WTC11 (cell line): ENCODE results near the gene TNIK. TPM values are rescaled to one million over a fixed set of nuclear protein-coding genes. Genes with fewer than 3 reads are reported as not detected.

Experiments
- ATAC-seq: fragments of 200-7000 bp; cut with Tn5 transposase; 2 replicates; pipeline ENCODE4 v1.10.0; 2021; ENCODE audit warnings: mild to moderate bottlenecking, moderate library complexity
- CTCF ChIA-PET: fragments of 300-600 bp; sonication (Branson Sonifier 250); formaldehyde crosslinking; loops from one replicate; lab custom pipeline; 2021; ENCODE audit warnings: antibody characterized with exemption; lab: Charles Lee
- POLR2A ChIA-PET: fragments of 350-600 bp; sonication (Branson Sonifier 250); formaldehyde crosslinking; loops from one replicate; lab custom pipeline; 2021; ENCODE audit warnings: antibody characterized with exemption; lab: Charles Lee
- DNase-seq: peaks from one replicate; pipeline ENCODE4 v3.0.0; 2021; ENCODE audit warnings: low spot score
- H3K27ac Mint-ChIP-seq: 2 replicates; pipeline ENCODE4 v1.8.0; 2021; ENCODE audit warnings: mixed read lengths
- H3K27me3 Mint-ChIP-seq: 2 replicates; pipeline ENCODE4 v1.8.0; 2021; ENCODE audit warnings: low read depth, mild to moderate bottlenecking, moderate library complexity, mixed read lengths
- H3K36me3 Mint-ChIP-seq: 2 replicates; pipeline ENCODE4 v1.8.0; 2021; ENCODE audit warnings: mixed read lengths
- H3K4me1 Mint-ChIP-seq: 2 replicates; pipeline ENCODE4 v1.8.0; 2022; ENCODE audit warnings: mixed read lengths
- H3K4me3 Mint-ChIP-seq: 2 replicates; pipeline ENCODE4 v1.8.0; 2021; ENCODE audit warnings: mild to moderate bottlenecking, moderate library complexity, mixed read lengths
- H3K9me3 Mint-ChIP-seq: 2 replicates; pipeline ENCODE4 v1.8.0; 2021; ENCODE audit warnings: mixed read lengths
- ATF1 ChIP-seq: sonication (generic); formaldehyde crosslinking; IDR thresholded peaks from 2 replicates; pipeline ENCODE4 v1.8.1; 2023; ENCODE audit warnings: mild to moderate bottlenecking, moderate library complexity, missing genetic modification reagents
- E2F4 ChIP-seq: sonication (generic); formaldehyde crosslinking; IDR thresholded peaks from 2 replicates; pipeline ENCODE4 v1.8.1; 2022; ENCODE audit warnings: low read depth, mild to moderate bottlenecking, moderate library complexity, missing genetic modification reagents, borderline replicate concordance
- EMX1 ChIP-seq: fragments of 250-450 bp; sonication (Bioruptor Pico); IDR thresholded peaks from 2 replicates; pipeline ENCODE4 v1.8.0; 2021; ENCODE audit warnings: mild to moderate bottlenecking
- ETV6 ChIP-seq: sonication (generic); formaldehyde crosslinking; IDR thresholded peaks from 2 replicates; pipeline ENCODE4 v1.8.1; 2022; ENCODE audit warnings: mild to moderate bottlenecking, missing genetic modification reagents
- GABPB1 ChIP-seq: sonication (generic); formaldehyde crosslinking; IDR thresholded peaks from 2 replicates; pipeline ENCODE4 v1.8.1; 2023; ENCODE audit warnings: mild to moderate bottlenecking, missing genetic modification reagents
- HMGA2 ChIP-seq: fragments of 250-450 bp; sonication (Bioruptor Pico); IDR thresholded peaks from 2 replicates; pipeline ENCODE4 v1.4.0; 2021; ENCODE audit warnings: mild to moderate bottlenecking, moderate library complexity
- JAZF1 ChIP-seq: fragments of 250-450 bp; sonication (Bioruptor Pico); IDR thresholded peaks from 2 replicates; pipeline ENCODE4 v1.9.0; 2021; ENCODE audit warnings: moderate library complexity, mild to moderate bottlenecking, inconsistent platforms
- JUN ChIP-seq: sonication (generic); formaldehyde crosslinking; IDR thresholded peaks from 2 replicates; pipeline ENCODE4 v1.8.0; 2023; ENCODE audit warnings: mild to moderate bottlenecking, missing genetic modification reagents
- NR3C1 ChIP-seq: sonication (generic); formaldehyde crosslinking; conservative IDR thresholded peaks from 2 replicates; pipeline ENCODE4 v1.8.1; 2023; ENCODE audit warnings: low read depth, mild to moderate bottlenecking, missing genetic modification reagents
- PRRX2 ChIP-seq: fragments of 250-450 bp; sonication (Bioruptor Pico); IDR thresholded peaks from 2 replicates; pipeline ENCODE4 v1.8.0; 2021; ENCODE audit warnings: mild to moderate bottlenecking
- RORB ChIP-seq: fragments of 250-450 bp; sonication (Bioruptor Pico); IDR thresholded peaks from 2 replicates; pipeline ENCODE4 v1.9.0; 2021; ENCODE audit warnings: mild to moderate bottlenecking
- SOX15 ChIP-seq: fragments of 250-450 bp; sonication (Bioruptor Pico); IDR thresholded peaks from 2 replicates; pipeline ENCODE4 v1.9.0; 2021; ENCODE audit warnings: mild to moderate bottlenecking
- STAT6 ChIP-seq: sonication (generic); formaldehyde crosslinking; conservative IDR thresholded peaks from 2 replicates; pipeline ENCODE4 v1.8.1; 2023; ENCODE audit warnings: mild to moderate bottlenecking, low read depth, missing genetic modification reagents, moderate library complexity
- TCF7 ChIP-seq: sonication (generic); formaldehyde crosslinking; IDR thresholded peaks from 2 replicates; pipeline ENCODE4 v1.8.0; 2022; ENCODE audit warnings: mild to moderate bottlenecking, low read depth, missing genetic modification reagents, moderate library complexity
- TP53 ChIP-seq: sonication (generic); formaldehyde crosslinking; IDR thresholded peaks from 2 replicates; pipeline ENCODE4 v1.8.1; 2023; ENCODE audit warnings: mild to moderate bottlenecking, missing genetic modification reagents
- ZBTB21 ChIP-seq: sonication (generic); formaldehyde crosslinking; IDR thresholded peaks from 2 replicates; pipeline ENCODE4 v1.8.1; 2023; ENCODE audit warnings: mild to moderate bottlenecking, missing genetic modification reagents, borderline replicate concordance
- ZNF263 ChIP-seq: sonication (generic); formaldehyde crosslinking; IDR thresholded peaks from 2 replicates; pipeline ENCODE4 v1.8.1; 2022; ENCODE audit warnings: low read depth, mild to moderate bottlenecking, moderate library complexity, missing genetic modification reagents
- ZNF423 ChIP-seq: fragments of 250-450 bp; sonication (Bioruptor Pico); IDR thresholded peaks from 2 replicates; pipeline ENCODE4 v2.1.2; 2022; ENCODE audit warnings: mild to moderate bottlenecking, moderate library complexity
- ZSCAN18 ChIP-seq: fragments of 250-450 bp; sonication (Bioruptor Pico); IDR thresholded peaks from 2 replicates; pipeline ENCODE4 v2.1.2; 2022; ENCODE audit warnings: mild to moderate bottlenecking, moderate library complexity
- total RNA-seq: library from RNA; stranded (reverse); gene quantifications from 3 replicates; pipeline ENCODE4 v1.2.3, GENCODE V29; 2021

The TNIK gene
- total RNA-seq, 1 experiment from 2014 or later = 50.3 TPM

- CTCF ChIA-PET = interaction anchor here (0.7 kb wide), 2 partner anchors 65 to 315 kb away, joined by 3 read pairs; no protein-coding TSS in a partner anchor
- no peak for DNase-seq
- ATAC-seq = no peak
Measured at GRCh38 chr3:171365489-171365888, 94.7 kb downstream of the TNIK start.

GRCh38 chr3:171364500-171364899, 95.7 kb downstream of the TNIK start:
- TF ChIP-seq ZBTB21 (CRISPR knock-in tag) (no peak), HMGA2 (no peak), ZNF423 (CRISPR knock-in tag) (no peak), RORB (CRISPR knock-in tag) (no peak), ATF1 (CRISPR knock-in tag) (no peak), JUN (CRISPR knock-in tag) (no peak), E2F4 (no peak)
- CTCF ChIA-PET = interaction anchor here (0.6 kb wide), 1 partner anchor 70 kb away, joined by 4 read pairs; no protein-coding TSS in a partner anchor
- DNase-seq = no peak
- H3K27ac Mint-ChIP-seq = no peak overlapping the region
- POLR2A ChIA-PET = no interaction called here
- peaks cover 17% of the 10 kb centered on the region; the same call in 1 of the 2 replicates for H3K4me1 Mint-ChIP-seq
- H3K9me3 Mint-ChIP-seq = no peaks in the 10 kb centered on the region
- H3K36me3 Mint-ChIP-seq = no peaks in the 10 kb centered on the region
- H3K4me3 Mint-ChIP-seq = no peak overlapping the region
- H3K27me3 Mint-ChIP-seq = no peaks in the 10 kb centered on the region
- ATAC-seq = no peak

More at GRCh38 chr3:171365489-171365888, 94.7 kb downstream of the TNIK start:
- no peaks in the 10 kb centered on the region for H3K36me3 Mint-ChIP-seq
- no peak for TF ChIP-seq GABPB1 (CRISPR knock-in tag)
- TF ChIP-seq ZNF263 (CRISPR knock-in tag) = no peak
- no peak for TF ChIP-seq TCF7 (CRISPR knock-in tag)
- TF ChIP-seq ETV6 (CRISPR knock-in tag) = no peak
- TF ChIP-seq TP53 (CRISPR knock-in tag) = no peak
- no peak for TF ChIP-seq EMX1 (CRISPR knock-in tag)
- TF ChIP-seq JAZF1 (CRISPR knock-in tag) = no peak
- no peaks in the 10 kb centered on the region for H3K9me3 Mint-ChIP-seq
- H3K27ac Mint-ChIP-seq = no peak overlapping the region
- H3K4me1 Mint-ChIP-seq = peaks cover 25% of the 10 kb centered on the region
- no peak overlapping the region for H3K4me3 Mint-ChIP-seq
- H3K27me3 Mint-ChIP-seq = no peaks in the 10 kb centered on the region
- POLR2A ChIA-PET = no interaction called here

- H3K9me3 Mint-ChIP-seq = no peaks in the 10 kb centered on the region
- no peak overlapping the region for H3K4me3 Mint-ChIP-seq
- TF ChIP-seq NR3C1 = no peak
- TF ChIP-seq PRRX2 (CRISPR knock-in tag) = no peak
- no peak for TF ChIP-seq SOX15 (CRISPR knock-in tag)
- TF ChIP-seq ZSCAN18 = no peak
- TF ChIP-seq, all 79 proteins: peak for 0
- Mint-ChIP-seq H3K36me3 (no peaks in the 10 kb centered on the region), H3K4me1 (peaks cover 25% of the 10 kb centered on the region), H3K27ac (no peak overlapping the region), H3K27me3 (no peaks in the 10 kb centered on the region)
- CTCF ChIA-PET = no interaction called here
- POLR2A ChIA-PET = no interaction called here
- DNase-seq (no peak), ATAC-seq (no peak)
Measured at GRCh38 chr3:171363202-171363601, 97.0 kb downstream of the TNIK start.

GRCh38 chr3:171362575-171362974, 97.6 kb downstream of the TNIK start:
- no peak for DNase-seq
- CTCF ChIA-PET = no interaction called here
- POLR2A ChIA-PET = no interaction called here
- peaks cover 26% of the 10 kb centered on the region for H3K4me1 Mint-ChIP-seq
- no peaks in the 10 kb centered on the region for H3K9me3 Mint-ChIP-seq
- ATAC-seq = no peak
- no peaks in the 10 kb centered on the region for H3K27me3 Mint-ChIP-seq
- H3K36me3 Mint-ChIP-seq = no peaks in the 10 kb centered on the region
- TF ChIP-seq STAT6 (CRISPR knock-in tag) (no peak), ZBTB21 (CRISPR knock-in tag) (no peak)
- H3K4me3 Mint-ChIP-seq = no peak overlapping the region
- H3K27ac Mint-ChIP-seq = no peak overlapping the region
